ENCODE data around the gene ANGPTL4. TPM values are rescaled to one million over a fixed set of nuclear protein-coding genes. Genes with fewer than 3 reads are reported as not detected.
A peak's percentile ranks its signal among the peaks of the same experiment; 100 is the strongest.

ANGPTL4 gene
- total and polyA plus RNA-seq, 2 of the 13 experiments (the other 11 are each of a cell fraction or from before 2014, with no cell fraction given): 0.80 to 21.7 TPM

GRCh38 chr19:8373867-8374813 is 10.2 kb downstream of the ANGPTL4 start (continued):
- no peak for TF ChIP-seq JUNB (CRISPR knock-in tag; IDR thresholded peaks at IDR 0.05; ENCODE audit: borderline replicate concordance)
- 0 out of 2 replicates have a peak, but pooled peaks have one; percentile 35 for TF ChIP-seq ZNF646 (CRISPR knock-in tag; IDR thresholded peaks at IDR 0.05)
- no peak for TF ChIP-seq ZNF260 (CRISPR knock-in tag; IDR thresholded peaks at IDR 0.05; ENCODE audit: borderline replicate concordance, low read depth)
- TF ChIP-seq PHF21A (CRISPR knock-in tag; IDR thresholded peaks at IDR 0.05): peak; percentile 96
- TF ChIP-seq DMAP1 (CRISPR knock-in tag; IDR thresholded peaks at IDR 0.05): peak; percentile 38; the same call in 1 of the 2 replicates
- TF ChIP-seq IRF2 (CRISPR knock-in tag; IDR thresholded peaks at IDR 0.05): peak; percentile 81; the same call in 1 of the 2 replicates
- TF ChIP-seq PHF20 (CRISPR knock-in tag; IDR thresholded peaks at IDR 0.05): no peak
- TF ChIP-seq ZBTB8A (CRISPR knock-in tag; IDR thresholded peaks at IDR 0.05; ENCODE audit: borderline replicate concordance, low read depth): no peak
- TF ChIP-seq SMAD9 (CRISPR knock-in tag; IDR thresholded peaks at IDR 0.05): no peak
- TF ChIP-seq ZBTB49 (CRISPR knock-in tag; IDR thresholded peaks at IDR 0.05; ENCODE audit: borderline replicate concordance): no peak
- 0 out of 2 replicates have a peak, but pooled peaks have one; percentile 69 for TF ChIP-seq ZNF850 (CRISPR knock-in tag; conservative IDR thresholded peaks at IDR 0.05)
- peak; percentile 78; the same call in 1 of the 2 replicates for TF ChIP-seq TBX3 (IDR thresholded peaks at IDR 0.05; ENCODE audit: borderline replicate concordance)
- TF ChIP-seq, protein P1, sequence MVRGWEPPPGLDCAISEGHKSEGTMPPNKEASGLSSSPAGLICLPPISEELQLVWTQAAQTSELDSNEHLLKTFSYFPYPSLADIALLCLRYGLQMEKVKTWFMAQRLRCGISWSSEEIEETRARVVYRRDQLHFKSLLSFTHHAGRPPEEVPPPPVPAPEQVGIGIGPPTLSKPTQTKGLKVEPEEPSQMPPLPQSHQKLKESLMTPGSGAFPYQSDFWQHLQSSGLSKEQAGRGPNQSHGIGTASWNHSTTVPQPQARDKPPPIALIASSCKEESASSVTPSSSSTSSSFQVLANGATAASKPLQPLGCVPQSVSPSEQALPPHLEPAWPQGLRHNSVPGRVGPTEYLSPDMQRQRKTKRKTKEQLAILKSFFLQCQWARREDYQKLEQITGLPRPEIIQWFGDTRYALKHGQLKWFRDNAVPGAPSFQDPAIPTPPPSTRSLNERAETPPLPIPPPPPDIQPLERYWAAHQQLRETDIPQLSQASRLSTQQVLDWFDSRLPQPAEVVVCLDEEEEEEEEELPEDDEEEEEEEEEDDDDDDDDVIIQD (CRISPR knock-in tag; IDR thresholded peaks at IDR 0.05; ENCODE audit: low read depth): peak; percentile 57; the same call in 1 of the 2 replicates
- no peak for TF ChIP-seq ZNF589 (CRISPR knock-in tag; conservative IDR thresholded peaks at IDR 0.05)
- peak; percentile 81; the same call in 1 of the 2 replicates for TF ChIP-seq ZKSCAN8 (CRISPR knock-in tag; IDR thresholded peaks at IDR 0.05; ENCODE audit: borderline replicate concordance)
- no peak for TF ChIP-seq ZNF333 (CRISPR knock-in tag; IDR thresholded peaks at IDR 0.05; ENCODE audit: borderline replicate concordance)
- TF ChIP-seq ASH2L (IDR thresholded peaks at IDR 0.05; ENCODE audit: insufficient read length, low read depth, low read length): peak; percentile 77
- TF ChIP-seq KAT7 (CRISPR knock-in tag; IDR thresholded peaks at IDR 0.05; ENCODE audit: borderline replicate concordance): peak; percentile 71; the same call in 1 of the 2 replicates
